ENCODE data around the gene CCDC144A. TPM values are rescaled to one million over a fixed set of nuclear protein-coding genes. Genes with fewer than 3 reads are reported as not detected.
A peak's percentile ranks its signal among the peaks of the same experiment; 100 is the strongest.
"Not testable (repeated sequence)": the region's sequence is repeated elsewhere in the genome, so short reads cannot be mapped to it uniquely, and the experiment has no call there.

Gene CCDC144A
- total RNA-seq (1 to 10 TPM; 3.0 to 5.9 (median 5.0) TPM), polyA plus RNA-seq (1.9 TPM)
- long read RNA-seq, donor 1, partial matches to known transcripts: 1 of 1 reads
- long read RNA-seq, donor 1, other reads (novel, unspliced or antisense): 0 of 1 reads
- long read RNA-seq, donor 2: 0 reads
- long read RNA-seq, donor 3: 0 reads
- long read RNA-seq, donor 4, partial matches to known transcripts: 1 of 1 reads
- long read RNA-seq, donor 4, other reads (novel, unspliced or antisense): 0 of 1 reads

GRCh38 chr17:16689731-16690281, at the start of gene CCDC144A:
Gene CCDC144A, plus strand, starts transcription at chr17:16690241. Its CDS starts 160 bp downstream, at chr17:16690401.
- intact Hi-C loops (cut with DNase I); H3K4me3 ChIP-seq (ENCODE audit: low read length); H3K9me3 ChIP-seq (ENCODE audit: control insufficient read depth, low read length); H3K27me3 ChIP-seq (ENCODE audit: control insufficient read depth, insufficient read depth); H3K4me1 ChIP-seq (ENCODE audit: control insufficient read depth, insufficient read depth, low read length); H3K27ac ChIP-seq (ENCODE audit: low read length): not testable (repeated sequence)
- DNase-seq (peak in 2 of 3 donors; percentile 75 to 82), ATAC-seq (peak; percentile 40 to 61)
- 52% methylated on average over 33 of the region's 33 CpGs for WGBS

- no peak for ATAC-seq
- 95% methylated on average over 3 of the region's 3 CpGs for WGBS
- intact Hi-C loops (cut with DNase I): no loop called here
Observed at GRCh38 chr17:16649585-16649984, 40.5 kb upstream of the CCDC144A start.

DNA sequence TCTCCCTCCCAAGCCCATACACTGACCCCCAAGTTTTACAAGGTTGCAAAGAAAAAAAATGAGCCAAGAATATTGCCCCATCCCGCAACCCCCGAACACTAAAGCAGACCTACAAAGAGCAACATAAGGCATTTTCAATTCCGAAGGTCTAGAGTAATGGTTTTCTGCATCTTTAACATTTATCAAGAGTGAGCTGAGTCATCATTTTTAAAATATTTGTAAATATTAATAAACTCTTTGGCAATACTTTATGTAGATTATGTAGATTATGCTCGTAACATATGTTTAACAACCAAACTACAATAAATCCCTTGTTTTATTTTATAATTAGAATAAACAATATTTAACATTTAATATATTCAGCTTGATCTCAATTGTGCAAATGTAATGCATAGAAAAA, 37.8 kb upstream of the CCDC144A start:
- intact Hi-C loops (cut with DNase I): loop anchor here in 1 of 4 donors (10.0 kb wide), 1 partner anchor 67 kb away; no protein-coding TSS in a partner anchor
- ATAC-seq (no peak), DNase-seq (no peak)
- 94% methylated on average over 4 of the region's 4 CpGs for WGBS
- no peaks in the 10 kb centered on the region for H3K9me3 ChIP-seq (ENCODE audit: control insufficient read depth, low read length)
- H3K27ac ChIP-seq (ENCODE audit: low read length): no peak overlapping the region
- no peak overlapping the region for H3K4me3 ChIP-seq (ENCODE audit: low read length)
- no peaks in the 10 kb centered on the region for H3K4me1 ChIP-seq (ENCODE audit: control insufficient read depth, insufficient read depth, low read length)
- no peaks in the 10 kb centered on the region for H3K27me3 ChIP-seq (ENCODE audit: control insufficient read depth, insufficient read depth)

More at GRCh38 chr17:16649585-16649984, 40.5 kb upstream of the CCDC144A start:
- Histone ChIP-seq H3K4me3 (ENCODE audit: low read length) (no peak overlapping the region), H3K27ac (ENCODE audit: low read length) (no peak overlapping the region), H3K27me3 (ENCODE audit: control insufficient read depth, insufficient read depth) (no peaks in the 10 kb centered on the region), H3K4me1 (ENCODE audit: control insufficient read depth, insufficient read depth, low read length) (no peaks in the 10 kb centered on the region), H3K9me3 (ENCODE audit: control insufficient read depth, low read length) (no peaks in the 10 kb centered on the region)
- no peak for DNase-seq

- 5% methylated on average over 8 of the region's 8 CpGs for WGBS
- no peaks in the 10 kb centered on the region for H3K9me3 ChIP-seq (ENCODE audit: control insufficient read depth, low read length)
- intact Hi-C loops (cut with DNase I): loop anchor here in 1 of 4 donors (10.0 kb wide), 1 partner anchor 68 kb away; no protein-coding TSS in a partner anchor
- H3K27me3 ChIP-seq (ENCODE audit: control insufficient read depth, insufficient read depth): no peaks in the 10 kb centered on the region
- H3K4me1 ChIP-seq (ENCODE audit: control insufficient read depth, insufficient read depth, low read length): no peaks in the 10 kb centered on the region
- H3K4me3 ChIP-seq (ENCODE audit: low read length): peak overlapping the region; percentile 55
- ATAC-seq: peak in 1 of 2 donors; percentile 6
- DNase-seq: no peak
- H3K27ac ChIP-seq (ENCODE audit: low read length): peak overlapping the region; percentile 86
Observed at GRCh38 chr17:16652847-16653366, 37.1 kb upstream of the CCDC144A start.

DNA sequence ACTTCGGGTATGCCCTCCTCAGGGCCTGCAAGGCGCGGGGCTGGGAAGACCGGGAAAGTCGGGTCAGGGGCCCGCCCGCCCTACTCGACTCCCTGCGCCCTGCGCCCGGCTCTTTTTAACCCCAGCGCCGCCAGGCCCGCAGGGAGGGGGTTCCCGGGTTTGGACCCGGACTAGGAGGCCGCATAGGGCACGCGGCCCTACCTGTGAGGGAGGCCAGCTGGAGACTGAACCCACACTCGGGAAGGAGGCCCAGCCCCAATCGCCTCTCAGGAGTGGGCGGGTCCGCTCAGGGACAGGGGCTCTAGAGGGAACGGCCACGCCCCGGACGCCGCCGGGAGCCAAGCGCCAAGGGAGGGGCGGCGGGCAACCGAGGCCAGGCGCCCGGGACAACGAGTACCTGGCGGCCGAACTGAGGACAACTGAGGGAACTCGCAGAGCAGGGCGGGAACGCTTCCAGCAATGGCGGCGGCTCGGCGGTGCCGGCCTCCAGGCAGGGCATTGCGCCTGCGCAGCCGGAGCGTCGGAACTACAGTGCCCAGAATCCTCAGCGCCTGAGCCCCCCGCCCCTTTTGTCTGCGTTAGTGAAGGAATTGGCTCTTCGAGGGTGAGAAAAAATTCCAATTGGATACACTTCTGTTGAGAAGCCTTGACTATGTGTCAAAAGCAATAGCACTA, 36.5 kb upstream of the CCDC144A start, which contains the start of gene ZNF624:
Gene ZNF624, minus strand, starts transcription at position 484 of the 675 bp plus-strand sequence.
- Histone ChIP-seq H3K4me3 (ENCODE audit: low read length) (peak within 1 kb of the TSS; percentile 55), H3K9me3 (ENCODE audit: control insufficient read depth, low read length) (no peaks in the 10 kb centered on the region), H3K4me1 (ENCODE audit: control insufficient read depth, insufficient read depth, low read length) (no peaks in the 10 kb centered on the region), H3K27me3 (ENCODE audit: control insufficient read depth, insufficient read depth) (no peaks in the 10 kb centered on the region), H3K27ac (ENCODE audit: low read length) (peak within 1 kb of the TSS; percentile 86)
- ATAC-seq: peak; percentile 99
- intact Hi-C loops (cut with DNase I): loop anchor here in 1 of 4 donors (10.0 kb wide), 1 partner anchor 69 kb away; no protein-coding TSS in a partner anchor
- under 1% methylated on average over 55 of the region's 55 CpGs for WGBS
- DNase-seq: peak; percentile 97 to 99 (median 98)

GRCh38 chr17:16661217-16661616, 28.8 kb upstream of the CCDC144A start:
- ATAC-seq: no peak
- Histone ChIP-seq H3K4me3 (ENCODE audit: low read length) (no peak overlapping the region), H3K27ac (ENCODE audit: low read length) (no peak overlapping the region), H3K27me3 (ENCODE audit: control insufficient read depth, insufficient read depth) (no peaks in the 10 kb centered on the region), H3K9me3 (ENCODE audit: control insufficient read depth, low read length) (no peaks in the 10 kb centered on the region), H3K4me1 (ENCODE audit: control insufficient read depth, insufficient read depth, low read length) (no peaks in the 10 kb centered on the region)
- no peak for DNase-seq
- intact Hi-C loops (cut with DNase I): no loop called here

GRCh38 chr17:16662936-16663335, 27.1 kb upstream of the CCDC144A start:
- 95% methylated on average over 1 of the region's 1 CpG for WGBS
- Histone ChIP-seq H3K27me3 (ENCODE audit: control insufficient read depth, insufficient read depth) (no peaks in the 10 kb centered on the region), H3K4me3 (ENCODE audit: low read length) (no peak overlapping the region), H3K9me3 (ENCODE audit: control insufficient read depth, low read length) (no peaks in the 10 kb centered on the region), H3K27ac (ENCODE audit: low read length) (no peak overlapping the region), H3K4me1 (ENCODE audit: control insufficient read depth, insufficient read depth, low read length) (no peaks in the 10 kb centered on the region)
- intact Hi-C loops (cut with DNase I): no loop called here
- DNase-seq: no peak
- no peak for ATAC-seq

DNA sequence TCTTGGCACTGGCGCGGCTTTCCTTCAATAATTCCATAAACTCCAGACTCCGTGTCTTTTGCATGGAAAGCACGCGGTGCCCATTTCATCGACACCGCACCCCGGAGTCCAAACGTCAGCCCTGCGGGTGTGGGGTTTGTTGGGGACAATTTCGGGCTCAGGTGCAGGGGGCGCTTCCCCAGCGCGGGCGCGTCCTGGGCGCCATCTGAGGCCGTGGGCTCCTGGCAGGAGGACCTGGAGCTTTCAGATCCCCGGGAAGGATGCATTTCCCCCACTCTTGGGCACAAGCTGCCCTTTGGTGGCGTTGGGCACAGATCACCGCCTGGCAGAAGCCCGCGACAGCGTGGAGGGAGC, 23.5 kb upstream of the CCDC144A start:
- H3K4me1 ChIP-seq (ENCODE audit: control insufficient read depth, insufficient read depth, low read length); ATAC-seq; H3K27ac ChIP-seq (ENCODE audit: low read length); H3K27me3 ChIP-seq (ENCODE audit: control insufficient read depth, insufficient read depth); DNase-seq; H3K9me3 ChIP-seq (ENCODE audit: control insufficient read depth, low read length); intact Hi-C loops (cut with DNase I): not testable (repeated sequence)
- 49% methylated on average over 24 of the region's 24 CpGs for WGBS
- peak overlapping the region; percentile 31 for H3K4me3 ChIP-seq (ENCODE audit: low read length)

DNA sequence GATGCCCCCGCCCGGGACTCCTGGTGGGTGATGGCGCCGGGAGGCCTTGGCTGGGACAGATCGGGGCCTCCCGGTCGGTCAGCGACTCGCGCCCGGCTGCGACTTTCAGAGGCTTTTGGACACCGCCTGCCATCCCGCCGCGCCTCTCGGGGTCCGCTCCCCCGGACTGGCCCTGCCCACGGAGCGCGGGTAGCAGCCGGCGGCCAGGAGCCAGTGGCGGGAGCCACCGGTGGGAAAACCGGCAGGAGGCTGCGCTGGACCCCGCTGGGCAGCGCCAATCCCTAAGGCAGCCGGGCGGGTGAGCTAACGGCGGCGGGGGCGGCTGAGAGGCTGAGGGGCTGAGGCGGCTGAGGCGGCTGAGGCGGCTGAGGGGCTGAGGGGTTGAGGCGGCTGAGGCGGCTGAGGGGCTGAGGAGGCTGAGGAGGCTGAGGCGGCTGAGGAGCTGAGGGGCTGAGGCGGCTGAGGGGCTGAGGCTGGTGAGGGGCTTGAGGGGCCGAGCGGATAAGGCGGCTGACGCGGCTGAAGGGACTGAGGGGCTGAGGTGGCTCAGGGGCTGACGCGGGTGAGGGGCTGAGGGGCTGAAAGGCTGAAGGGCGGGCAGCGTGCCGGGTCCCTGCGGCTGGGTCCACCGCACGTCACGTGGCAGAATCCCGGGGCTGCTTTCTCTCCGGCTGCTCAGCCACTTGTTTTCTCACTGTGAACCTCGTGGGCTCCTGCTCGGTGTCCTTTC, 23.0 kb upstream of the CCDC144A start:
- H3K9me3 ChIP-seq (ENCODE audit: control insufficient read depth, low read length); H3K27me3 ChIP-seq (ENCODE audit: control insufficient read depth, insufficient read depth); intact Hi-C loops (cut with DNase I); H3K27ac ChIP-seq (ENCODE audit: low read length); H3K4me1 ChIP-seq (ENCODE audit: control insufficient read depth, insufficient read depth, low read length): not testable (repeated sequence)
- ATAC-seq (peak; percentile 65 to 79), DNase-seq (peak in 2 of 3 donors; percentile 46 to 48)
- H3K4me3 ChIP-seq (ENCODE audit: low read length): peak overlapping the region; percentile 31
- under 1% methylated on average over 61 of the region's 61 CpGs for WGBS

DNA sequence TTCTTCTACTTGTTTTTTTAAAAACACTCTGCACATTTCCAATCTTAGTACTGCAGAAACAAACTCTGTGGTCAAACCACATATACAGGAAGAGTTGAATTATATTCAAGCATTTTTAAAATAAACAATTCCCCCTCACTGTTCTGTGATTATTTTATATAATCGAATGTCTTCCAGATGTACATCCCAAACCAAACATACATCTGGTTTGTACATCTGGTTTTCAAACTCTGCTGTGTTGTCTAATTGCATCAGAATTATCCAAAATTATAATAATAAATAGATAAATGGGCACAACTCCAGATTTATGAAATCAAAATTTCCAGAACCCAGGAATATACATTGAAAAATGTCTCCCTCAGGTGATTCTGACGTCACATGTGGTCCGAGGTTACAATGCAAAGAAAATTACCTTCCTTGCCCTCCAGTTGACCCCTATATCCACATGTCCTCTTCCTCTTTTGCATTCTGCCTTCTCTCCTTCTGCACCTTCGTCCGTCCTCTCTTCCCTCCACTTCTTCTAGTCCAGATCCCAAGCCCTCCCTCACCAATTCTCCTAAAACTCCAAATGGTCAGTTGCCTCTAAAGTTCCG, 13.3 kb upstream of the CCDC144A start:
- ATAC-seq: no peak
- intact Hi-C loops (cut with DNase I): no loop called here
- WGBS: 85% methylated on average over 6 of the region's 6 CpGs
- Histone ChIP-seq H3K9me3 (ENCODE audit: control insufficient read depth, low read length) (no peaks in the 10 kb centered on the region), H3K27ac (ENCODE audit: low read length) (no peak overlapping the region), H3K4me1 (ENCODE audit: control insufficient read depth, insufficient read depth, low read length) (no peaks in the 10 kb centered on the region), H3K27me3 (ENCODE audit: control insufficient read depth, insufficient read depth) (no peaks in the 10 kb centered on the region), H3K4me3 (ENCODE audit: low read length) (no peak overlapping the region)
- no peak for DNase-seq
